GM23338 (cell line): Measurements from ENCODE around the gene FCER2. TPM values are rescaled to one million over a fixed set of nuclear protein-coding genes. Genes with fewer than 3 reads are reported as not detected.

Source experiments
- ATAC-seq: fragments of 200-7000 bp; cut with Tn5 transposase; 3 replicates; pipeline ENCODE4 v1.9.1; 2020
- DNase-seq: peaks from one replicate; pipeline ENCODE4 v3.0.0-alpha.2; 2015; ENCODE audit warnings: low spot score
- H2AFZ ChIP-seq: fragments of 200-600 bp; sonication (generic); 2 replicates; pipeline ENCODE4 v1.8.0; 2016; ENCODE audit warnings: antibody characterized with exemption, mild to moderate bottlenecking, moderate library complexity
- H3F3A ChIP-seq: fragments of 200-600 bp; sonication (generic); replicated peaks from 2 replicates; pipeline ENCODE4 v1.8.0; 2017; ENCODE audit warnings: antibody characterized with exemption, mixed run types, low read depth
- H3K27ac ChIP-seq: fragments of 200-600 bp; sonication (generic); 2 replicates; pipeline ENCODE4 v1.6.1; 2016; ENCODE audit warnings: low read depth
- H3K27me3 ChIP-seq: fragments of 200-600 bp; sonication (generic); 2 replicates; pipeline ENCODE4 v1.8.0; 2016; ENCODE audit warnings: mild to moderate bottlenecking, mixed run types, moderate library complexity; ENCODE audit not compliant: insufficient read depth
- H3K36me3 ChIP-seq: fragments of 200-600 bp; sonication (generic); 2 replicates; pipeline ENCODE4 v1.8.0; 2016; ENCODE audit warnings: mild to moderate bottlenecking; ENCODE audit not compliant: insufficient read depth
- H3K4me1 ChIP-seq: fragments of 200-600 bp; sonication (generic); 2 replicates; pipeline ENCODE4 v1.8.0; 2016; ENCODE audit warnings: mild to moderate bottlenecking, moderate library complexity; ENCODE audit not compliant: insufficient read depth
- H3K4me2 ChIP-seq: fragments of 200-600 bp; sonication (generic); 2 replicates; pipeline ENCODE4 v1.7.1; 2017; ENCODE audit warnings: mixed run types
- H3K4me3 ChIP-seq: fragments of 200-600 bp; sonication (generic); 2 replicates; pipeline ENCODE4 v1.6.1; 2016; ENCODE audit warnings: mixed run types
- H3K79me2 ChIP-seq: fragments of 200-600 bp; sonication (generic); replicated peaks from 2 replicates; pipeline ENCODE4 v1.8.0; 2017; ENCODE audit warnings: mild to moderate bottlenecking; ENCODE audit not compliant: insufficient read depth
- H3K9me2 ChIP-seq: fragments of 200-600 bp; sonication (generic); 2 replicates; pipeline ENCODE4 v1.8.0; 2017; ENCODE audit not compliant: insufficient read depth
- H4K20me1 ChIP-seq: fragments of 200-600 bp; sonication (generic); replicated peaks from 2 replicates; pipeline ENCODE4 v1.8.0; 2017; ENCODE audit warnings: mild to moderate bottlenecking; ENCODE audit not compliant: insufficient read depth
- H3K27ac Mint-ChIP-seq: 2 replicates; pipeline ENCODE4 v1.8.0; 2020; ENCODE audit warnings: inconsistent platforms, mild to moderate bottlenecking, moderate library complexity, mixed read lengths
- H3K27me3 Mint-ChIP-seq: 3 replicates; pipeline ENCODE4 v1.8.0; 2022; ENCODE audit warnings: low read depth, mild to moderate bottlenecking, moderate library complexity, mixed read lengths, inconsistent platforms; ENCODE audit not compliant: insufficient read depth, poor library complexity
- H3K36me3 Mint-ChIP-seq: 3 replicates; pipeline ENCODE4 v1.8.0; 2021; ENCODE audit warnings: low read depth, mild to moderate bottlenecking, inconsistent platforms, moderate library complexity, mixed read lengths
- H3K4me1 Mint-ChIP-seq: 3 replicates; pipeline ENCODE4 v1.8.0; 2020; ENCODE audit warnings: mild to moderate bottlenecking, inconsistent platforms, mixed read lengths
- H3K4me3 Mint-ChIP-seq: 3 replicates; pipeline ENCODE4 v1.8.0; 2021; ENCODE audit warnings: moderate library complexity, mild to moderate bottlenecking, inconsistent platforms, mixed read lengths
- H3K9me3 Mint-ChIP-seq: 3 replicates; pipeline ENCODE4 v1.8.0; 2020; ENCODE audit warnings: moderate library complexity, mild to moderate bottlenecking, inconsistent platforms, mixed read lengths
- CTCF ChIP-seq, 2 experiments: fragments of 200-600 bp in 1 of 2; sonication (generic) in 1 of 2; conservative IDR thresholded peaks; 2 replicates each; pipeline versions ENCODE4 v1.5.1 to v1.6.1; 2016 to 2017; ENCODE audit warnings: antibody characterized with exemption in 2 of 2, low read depth in 2 of 2, mild to moderate bottlenecking in 2 of 2, moderate library complexity in 1 of 2
- JUNB ChIP-seq: IDR thresholded peaks from one replicate; pipeline ENCODE4 v1.6.1; 2016; ENCODE audit warnings: antibody characterized with exemption; ENCODE audit not compliant: unreplicated experiment
- POLR2AphosphoS5 ChIP-seq: IDR thresholded peaks from 2 replicates; pipeline ENCODE4 v1.6.1; 2016; ENCODE audit warnings: antibody characterized with exemption, low read depth
- ZNF331 ChIP-seq: fragments of 250-450 bp; sonication (Bioruptor Pico); IDR thresholded peaks from 2 replicates; pipeline ENCODE4 v1.5.0; 2020; ENCODE audit warnings: low read depth, mild to moderate bottlenecking, moderate library complexity
- polyA plus RNA-seq: library from polyadenylated mRNA; unstranded; fragments of >200 nt; fragmentation: Nextera tagmentation; extraction: Ambion mirVana; gene quantifications from 2 replicates; pipeline ENCODE4 v1.2.1, GENCODE V29; 2016
- total RNA-seq: library from RNA; depleted of rRNA; stranded (reverse); fragments of >200 nt; shearing (Covaris generic); gene quantifications from 2 replicates; pipeline ENCODE4 v1.2.3, GENCODE V29; 2014
- TF ChIP-seq, protein P1 (sequence below): IDR thresholded peaks from one replicate; pipeline ENCODE4 v1.6.1; 2018; ENCODE audit warnings: antibody characterized with exemption; ENCODE audit not compliant: unreplicated experiment
- TF ChIP-seq, protein P2 (sequence below): fragments of 250-450 bp; sonication (Bioruptor Pico); IDR thresholded peaks from 2 replicates; pipeline ENCODE4 v1.5.0; 2020; ENCODE audit warnings: mild to moderate bottlenecking, moderate library complexity

Gene FCER2
- total and polyA plus RNA-seq, 2 experiments from 2014 or later = 0.29 TPM; not detected in 1

GRCh38 chr19:7742575-7742974 lies 40.6 kb upstream of the FCER2 start (continued):
- TF ChIP-seq, protein P1, sequence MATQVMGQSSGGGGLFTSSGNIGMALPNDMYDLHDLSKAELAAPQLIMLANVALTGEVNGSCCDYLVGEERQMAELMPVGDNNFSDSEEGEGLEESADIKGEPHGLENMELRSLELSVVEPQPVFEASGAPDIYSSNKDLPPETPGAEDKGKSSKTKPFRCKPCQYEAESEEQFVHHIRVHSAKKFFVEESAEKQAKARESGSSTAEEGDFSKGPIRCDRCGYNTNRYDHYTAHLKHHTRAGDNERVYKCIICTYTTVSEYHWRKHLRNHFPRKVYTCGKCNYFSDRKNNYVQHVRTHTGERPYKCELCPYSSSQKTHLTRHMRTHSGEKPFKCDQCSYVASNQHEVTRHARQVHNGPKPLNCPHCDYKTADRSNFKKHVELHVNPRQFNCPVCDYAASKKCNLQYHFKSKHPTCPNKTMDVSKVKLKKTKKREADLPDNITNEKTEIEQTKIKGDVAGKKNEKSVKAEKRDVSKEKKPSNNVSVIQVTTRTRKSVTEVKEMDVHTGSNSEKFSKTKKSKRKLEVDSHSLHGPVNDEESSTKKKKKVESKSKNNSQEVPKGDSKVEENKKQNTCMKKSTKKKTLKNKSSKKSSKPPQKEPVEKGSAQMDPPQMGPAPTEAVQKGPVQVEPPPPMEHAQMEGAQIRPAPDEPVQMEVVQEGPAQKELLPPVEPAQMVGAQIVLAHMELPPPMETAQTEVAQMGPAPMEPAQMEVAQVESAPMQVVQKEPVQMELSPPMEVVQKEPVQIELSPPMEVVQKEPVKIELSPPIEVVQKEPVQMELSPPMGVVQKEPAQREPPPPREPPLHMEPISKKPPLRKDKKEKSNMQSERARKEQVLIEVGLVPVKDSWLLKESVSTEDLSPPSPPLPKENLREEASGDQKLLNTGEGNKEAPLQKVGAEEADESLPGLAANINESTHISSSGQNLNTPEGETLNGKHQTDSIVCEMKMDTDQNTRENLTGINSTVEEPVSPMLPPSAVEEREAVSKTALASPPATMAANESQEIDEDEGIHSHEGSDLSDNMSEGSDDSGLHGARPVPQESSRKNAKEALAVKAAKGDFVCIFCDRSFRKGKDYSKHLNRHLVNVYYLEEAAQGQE = no peak
- TF ChIP-seq CTCF (conservative IDR thresholded peaks at IDR 0.05; ENCODE audit: low read depth in 2 of 2) (no peak), POLR2AphosphoS5 (no peak)

GRCh38 chr19:7740682-7741054 lies 38.7 kb upstream of the FCER2 start:
- Histone ChIP-seq H3F3A (no peaks in the 10 kb centered on the region), H3K4me2 (no peak overlapping the region)
- TF ChIP-seq, protein P2, sequence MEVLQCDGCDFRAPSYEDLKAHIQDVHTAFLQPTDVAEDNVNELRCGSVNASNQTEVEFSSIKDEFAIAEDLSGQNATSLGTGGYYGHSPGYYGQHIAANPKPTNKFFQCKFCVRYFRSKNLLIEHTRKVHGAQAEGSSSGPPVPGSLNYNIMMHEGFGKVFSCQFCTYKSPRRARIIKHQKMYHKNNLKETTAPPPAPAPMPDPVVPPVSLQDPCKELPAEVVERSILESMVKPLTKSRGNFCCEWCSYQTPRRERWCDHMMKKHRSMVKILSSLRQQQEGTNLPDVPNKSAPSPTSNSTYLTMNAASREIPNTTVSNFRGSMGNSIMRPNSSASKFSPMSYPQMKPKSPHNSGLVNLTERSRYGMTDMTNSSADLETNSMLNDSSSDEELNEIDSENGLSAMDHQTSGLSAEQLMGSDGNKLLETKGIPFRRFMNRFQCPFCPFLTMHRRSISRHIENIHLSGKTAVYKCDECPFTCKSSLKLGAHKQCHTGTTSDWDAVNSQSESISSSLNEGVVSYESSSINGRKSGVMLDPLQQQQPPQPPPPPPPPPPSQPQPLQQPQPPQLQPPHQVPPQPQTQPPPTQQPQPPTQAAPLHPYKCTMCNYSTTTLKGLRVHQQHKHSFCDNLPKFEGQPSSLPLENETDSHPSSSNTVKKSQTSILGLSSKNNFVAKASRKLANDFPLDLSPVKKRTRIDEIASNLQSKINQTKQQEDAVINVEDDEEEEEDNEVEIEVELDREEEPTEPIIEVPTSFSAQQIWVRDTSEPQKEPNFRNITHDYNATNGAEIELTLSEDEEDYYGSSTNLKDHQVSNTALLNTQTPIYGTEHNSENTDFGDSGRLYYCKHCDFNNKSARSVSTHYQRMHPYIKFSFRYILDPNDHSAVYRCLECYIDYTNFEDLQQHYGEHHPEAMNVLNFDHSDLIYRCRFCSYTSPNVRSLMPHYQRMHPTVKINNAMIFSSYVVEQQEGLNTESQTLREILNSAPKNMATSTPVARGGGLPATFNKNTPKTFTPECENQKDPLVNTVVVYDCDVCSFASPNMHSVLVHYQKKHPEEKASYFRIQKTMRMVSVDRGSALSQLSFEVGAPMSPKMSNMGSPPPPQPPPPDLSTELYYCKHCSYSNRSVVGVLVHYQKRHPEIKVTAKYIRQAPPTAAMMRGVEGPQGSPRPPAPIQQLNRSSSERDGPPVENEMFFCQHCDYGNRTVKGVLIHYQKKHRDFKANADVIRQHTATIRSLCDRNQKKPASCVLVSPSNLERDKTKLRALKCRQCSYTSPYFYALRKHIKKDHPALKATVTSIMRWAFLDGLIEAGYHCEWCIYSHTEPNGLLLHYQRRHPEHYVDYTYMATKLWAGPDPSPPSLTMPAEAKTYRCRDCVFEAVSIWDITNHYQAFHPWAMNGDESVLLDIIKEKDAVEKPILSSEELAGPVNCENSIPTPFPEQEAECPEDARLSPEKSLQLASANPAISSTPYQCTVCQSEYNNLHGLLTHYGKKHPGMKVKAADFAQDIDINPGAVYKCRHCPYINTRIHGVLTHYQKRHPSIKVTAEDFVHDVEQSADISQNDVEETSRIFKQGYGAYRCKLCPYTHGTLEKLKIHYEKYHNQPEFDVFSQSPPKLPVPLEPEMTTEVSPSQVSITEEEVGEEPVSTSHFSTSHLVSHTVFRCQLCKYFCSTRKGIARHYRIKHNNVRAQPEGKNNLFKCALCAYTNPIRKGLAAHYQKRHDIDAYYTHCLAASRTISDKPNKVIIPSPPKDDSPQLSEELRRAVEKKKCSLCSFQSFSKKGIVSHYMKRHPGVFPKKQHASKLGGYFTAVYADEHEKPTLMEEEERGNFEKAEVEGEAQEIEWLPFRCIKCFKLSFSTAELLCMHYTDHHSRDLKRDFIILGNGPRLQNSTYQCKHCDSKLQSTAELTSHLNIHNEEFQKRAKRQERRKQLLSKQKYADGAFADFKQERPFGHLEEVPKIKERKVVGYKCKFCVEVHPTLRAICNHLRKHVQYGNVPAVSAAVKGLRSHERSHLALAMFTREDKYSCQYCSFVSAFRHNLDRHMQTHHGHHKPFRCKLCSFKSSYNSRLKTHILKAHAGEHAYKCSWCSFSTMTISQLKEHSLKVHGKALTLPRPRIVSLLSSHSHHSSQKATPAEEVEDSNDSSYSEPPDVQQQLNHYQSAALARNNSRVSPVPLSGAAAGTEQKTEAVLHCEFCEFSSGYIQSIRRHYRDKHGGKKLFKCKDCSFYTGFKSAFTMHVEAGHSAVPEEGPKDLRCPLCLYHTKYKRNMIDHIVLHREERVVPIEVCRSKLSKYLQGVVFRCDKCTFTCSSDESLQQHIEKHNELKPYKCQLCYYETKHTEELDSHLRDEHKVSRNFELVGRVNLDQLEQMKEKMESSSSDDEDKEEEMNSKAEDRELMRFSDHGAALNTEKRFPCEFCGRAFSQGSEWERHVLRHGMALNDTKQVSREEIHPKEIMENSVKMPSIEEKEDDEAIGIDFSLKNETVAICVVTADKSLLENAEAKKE (CRISPR knock-in tag) = no peak
- TF ChIP-seq CTCF (conservative IDR thresholded peaks at IDR 0.05; ENCODE audit: low read depth in 2 of 2) = no peak
- no peak for TF ChIP-seq ZNF331 (CRISPR knock-in tag)
- no peak for TF ChIP-seq POLR2AphosphoS5
- TF ChIP-seq JUNB = no peak
- TF ChIP-seq, protein P1 = no peak

More at GRCh38 chr19:7740682-7741054, 38.7 kb upstream of the FCER2 start:
- DNase-seq (no peak), ATAC-seq (no peak)
- Mint-ChIP-seq H3K36me3 (no peaks in the 10 kb centered on the region), H3K9me3 (no peaks in the 10 kb centered on the region; the same call in 2 of the 3 replicates), H3K27me3 (peaks cover 5% of the 10 kb centered on the region), H3K27ac (no peak overlapping the region), H3K4me1 (peaks cover 4% of the 10 kb centered on the region; the same call in 2 of the 3 replicates), H3K4me3 (no peak overlapping the region)
- Histone ChIP-seq H2AFZ (peak overlapping the region; percentile 94), H3K27ac (no peak overlapping the region), H3K27me3 (no peaks in the 10 kb centered on the region), H3K36me3 (no peaks in the 10 kb centered on the region), H3K4me3 (no peak overlapping the region), H3K4me1 (no peaks in the 10 kb centered on the region), H3K9me2 (no peaks in the 10 kb centered on the region), H4K20me1 (no peaks in the 10 kb centered on the region), H3K79me2 (no peaks in the 10 kb centered on the region)
